Naive thymus-derived CD4-positive, alpha-beta T cell (primary cell): ENCODE measurements around the gene L3MBTL3. TPM values are rescaled to one million over a fixed set of nuclear protein-coding genes. Genes with fewer than 3 reads are reported as not detected.

ENCODE experiments used
- ATAC-seq: fragments of 150-1000 bp; cut with Tn5 transposase; 2 replicates; pipeline ENCODE4 v1.10.0; 2021; ENCODE audit warnings: mild to moderate bottlenecking, moderate library complexity
- CTCF ChIA-PET: fragments of 350-600 bp; sonication (Branson Sonifier 250); formaldehyde crosslinking; loops from one replicate; lab custom pipeline; 2021; ENCODE audit warnings: antibody characterized with exemption; lab: Charles Lee
- POLR2A ChIA-PET: fragments of 350-600 bp; sonication (Branson Sonifier 250); formaldehyde crosslinking; loops from one replicate; lab custom pipeline; 2021; ENCODE audit warnings: antibody characterized with exemption, inconsistent platforms; lab: Charles Lee
- DNase-seq, 9 donors: peaks; one replicate each; pipeline versions ENCODE4 v3.0.0 to v3.0.0-alpha.2; 2020 to 2022; ENCODE audit warnings: mixed read lengths in 1 of 9
- H3K27ac ChIP-seq: one replicate; pipeline ENCODE4 v1.7.0; 2013; ENCODE audit warnings: mild to moderate bottlenecking, low read depth, low read length, moderate library complexity
- H3K27me3 ChIP-seq, 2 donors: one replicate each; pipeline ENCODE4 v1.7.0; 2013; ENCODE audit warnings: low read length in 2 of 2, mild to moderate bottlenecking in 2 of 2, moderate library complexity in 2 of 2; ENCODE audit not compliant: control insufficient read depth in 2 of 2, insufficient read depth in 2 of 2
- H3K36me3 ChIP-seq, 3 experiments: 1 replicate in 2 of 3; 2 replicates in 1 of 3; pipeline ENCODE4 v1.7.0; 2013; ENCODE audit warnings: low read length in 3 of 3, mild to moderate bottlenecking in 3 of 3, moderate library complexity in 1 of 3; ENCODE audit not compliant: insufficient read depth in 3 of 3, control insufficient read depth in 2 of 3
- H3K4me1 ChIP-seq, 2 donors: one replicate each; pipeline ENCODE4 v1.7.0; 2013; ENCODE audit warnings: low read length in 2 of 2, mild to moderate bottlenecking in 2 of 2, moderate library complexity in 1 of 2; ENCODE audit not compliant: control insufficient read depth in 2 of 2, insufficient read depth in 2 of 2
- H3K4me3 ChIP-seq: 2 replicates; pipeline ENCODE4 v1.7.0; 2013; ENCODE audit warnings: mild to moderate bottlenecking, low read length
- H3K9me3 ChIP-seq, 3 experiments: 1 replicate in 2 of 3; 2 replicates in 1 of 3; pipeline ENCODE4 v1.7.0; 2013; ENCODE audit warnings: low read length in 3 of 3; ENCODE audit not compliant: control insufficient read depth in 2 of 3
- H3K27ac Mint-ChIP-seq, 9 donors: one replicate each; pipeline ENCODE4 v1.8.0; 2020 to 2022; ENCODE audit warnings: mixed read lengths in 9 of 9, mild to moderate bottlenecking in 8 of 9, moderate library complexity in 5 of 9, inconsistent platforms in 2 of 9
- H3K27me3 Mint-ChIP-seq, 5 donors: one replicate each; pipeline ENCODE4 v1.8.0; 2021 to 2022; ENCODE audit warnings: mixed read lengths in 5 of 5, mild to moderate bottlenecking in 1 of 5
- H3K36me3 Mint-ChIP-seq, 5 donors: one replicate each; pipeline ENCODE4 v1.8.0; 2020 to 2022; ENCODE audit warnings: mixed read lengths in 5 of 5, mild to moderate bottlenecking in 3 of 5, inconsistent platforms in 1 of 5
- H3K4me1 Mint-ChIP-seq, 7 donors: one replicate each; pipeline ENCODE4 v1.8.0; 2020 to 2022; ENCODE audit warnings: mixed read lengths in 7 of 7, mild to moderate bottlenecking in 3 of 7, inconsistent platforms in 1 of 7
- H3K4me3 Mint-ChIP-seq, 10 donors: one replicate each; pipeline ENCODE4 v1.8.0; 2020 to 2022; ENCODE audit warnings: mild to moderate bottlenecking in 10 of 10, mixed read lengths in 10 of 10, moderate library complexity in 6 of 10, inconsistent platforms in 2 of 10
- H3K9me3 Mint-ChIP-seq, 11 donors: one replicate each; pipeline ENCODE4 v1.8.0; 2020 to 2022; ENCODE audit warnings: mixed read lengths in 11 of 11, mild to moderate bottlenecking in 4 of 11, inconsistent platforms in 1 of 11, moderate library complexity in 1 of 11
- intact Hi-C, 2 donors: fragments of 100-400 bp; cut with micrococcal nuclease; formaldehyde crosslinking; loops; one replicate each; pipeline ENCODE4 v1.15.1; 2023
- polyA plus RNA-seq, 2 donors: library from polyadenylated mRNA; unstranded; fragments of 300-500 nt; fragmentation: Illumina TruSeq; gene quantifications; one replicate each; pipeline ENCODE4 v1.2.3, GENCODE V29; 2021
- total RNA-seq, 6 experiments: library from RNA in 5 of 6; stranded (reverse) in 5 of 6; gene quantifications; 1 replicate in 5 of 6; 2 replicates in 1 of 6; pipeline ENCODE4 v1.2.3 and lab custom pipeline; 2021 to 2026

The L3MBTL3 gene
- total and polyA plus RNA-seq, 7 experiments from 2014 or later, result 4.8 to 47.5 (median 29.2) TPM

DNA sequence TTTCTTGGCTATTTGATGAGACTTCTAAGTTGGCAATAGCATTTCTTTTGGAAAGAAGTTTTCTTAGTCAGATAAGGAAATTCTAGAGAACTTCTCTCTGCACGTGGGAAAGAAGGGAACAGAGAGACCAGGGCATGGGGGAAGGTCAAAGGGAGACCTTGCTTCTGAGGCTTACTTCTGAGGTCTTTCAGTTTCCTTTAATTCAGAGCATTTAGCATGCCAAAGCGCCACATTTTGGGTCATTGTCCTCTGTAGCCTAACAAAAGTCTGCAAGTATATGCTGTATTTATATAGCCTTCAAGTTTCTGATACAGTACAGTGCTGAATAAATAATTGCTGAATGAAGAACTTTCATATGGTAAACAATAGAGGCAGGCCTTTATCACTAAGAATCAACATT lies 108.8 kb downstream of the L3MBTL3 start:
- no peaks in the 10 kb centered on the region for H3K27me3 ChIP-seq
- DNase-seq, result no peak
- Mint-ChIP-seq H3K27me3 (no peaks in the 10 kb centered on the region), H3K4me1 (peaks cover 32 to 83% (median 60%) of the 10 kb centered on the region in 7 donors), H3K36me3 (peaks cover 0 to 41% (median 20%) of the 10 kb centered on the region in 5 donors), H3K9me3 (peaks cover 0 to 8% (median 0%) of the 10 kb centered on the region in 11 donors), H3K4me3 (peak overlapping the region in 3 of 10 donors; percentile 19 to 62 (median 24)), H3K27ac (peak overlapping the region in 7 of 9 donors; percentile 16 to 69 (median 33))
- H3K4me3 ChIP-seq, result no peak overlapping the region
- no peaks in the 10 kb centered on the region for H3K36me3 ChIP-seq
- H3K27ac ChIP-seq, result no peak overlapping the region
- no peaks in the 10 kb centered on the region for H3K9me3 ChIP-seq
- ChIA-PET CTCF (no interaction called here), POLR2A (no interaction called here)
- ATAC-seq, result no peak
- peaks cover 15 to 27% of the 10 kb centered on the region in 2 donors for H3K4me1 ChIP-seq
- intact Hi-C loops, result loop anchor here in 1 of 2 donors (2.0 kb wide), 1 partner anchor 20 kb away; no protein-coding TSS in a partner anchor

DNA sequence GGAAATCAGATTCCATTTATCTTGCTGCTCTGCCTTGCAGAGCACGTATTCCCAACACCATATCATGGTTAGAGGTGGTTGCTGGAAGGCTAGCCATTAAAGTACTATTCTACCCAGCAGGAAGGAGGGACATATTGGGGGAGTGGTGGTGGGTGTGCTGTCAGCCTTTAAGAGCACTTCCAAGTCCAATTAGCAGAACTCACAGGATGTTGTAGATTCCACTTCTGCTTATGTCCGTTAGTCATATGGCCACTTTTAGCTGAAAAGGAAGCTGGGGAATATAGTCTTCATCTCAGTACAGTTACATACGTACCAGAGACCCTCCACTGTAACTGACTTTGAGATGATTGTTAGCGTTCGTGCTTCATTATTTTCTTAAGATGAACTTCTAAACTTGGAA lies 109.9 kb downstream of the L3MBTL3 start:
- Histone ChIP-seq H3K27ac (no peak overlapping the region), H3K4me1 (peaks cover 24 to 32% of the 10 kb centered on the region in 2 donors), H3K4me3 (no peak overlapping the region), H3K27me3 (no peaks in the 10 kb centered on the region), H3K9me3 (no peaks in the 10 kb centered on the region), H3K36me3 (no peaks in the 10 kb centered on the region)
- ChIA-PET CTCF (no interaction called here), POLR2A (interaction anchor here (0.6 kb wide), 2 partner anchors 28 to 856 kb away, joined by 3 to 4 read pairs; no protein-coding TSS in a partner anchor)
- DNase-seq, result no peak
- peak overlapping the region in 5 of 9 donors; percentile 5 to 81 (median 63) for H3K27ac Mint-ChIP-seq
- peaks cover 40 to 85% (median 71%) of the 10 kb centered on the region in 7 donors for H3K4me1 Mint-ChIP-seq
- peak overlapping the region in 2 of 10 donors; percentile 5 to 7 for H3K4me3 Mint-ChIP-seq
- H3K27me3 Mint-ChIP-seq, result no peaks in the 10 kb centered on the region
- ATAC-seq, result no peak
- H3K9me3 Mint-ChIP-seq, result peaks cover 0 to 8% (median 0%) of the 10 kb centered on the region in 11 donors
- peaks cover 0 to 41% (median 13%) of the 10 kb centered on the region in 5 donors for H3K36me3 Mint-ChIP-seq
- intact Hi-C loops, result no loop called here

- peaks cover 0 to 46% (median 14%) of the 10 kb centered on the region in 5 donors for H3K36me3 Mint-ChIP-seq
- intact Hi-C loops, result loop anchor here (5.0 to 10.0 kb wide), 11 partner anchors 52 to 1152 kb away; partner anchors contain the start of genes EPB41L2 (in 1 of the 2) and TMEM200A (in 1 of the 2)
- ATAC-seq (no peak), DNase-seq (no peak)
- H3K27ac Mint-ChIP-seq, result peak overlapping the region; percentile 56 to 98 (median 87)
- ChIA-PET CTCF (no interaction called here), POLR2A (interaction anchor here (0.7 kb wide), 1 partner anchor 66 kb away, joined by 3 read pairs; no protein-coding TSS in a partner anchor)
- no peaks in the 10 kb centered on the region for H3K36me3 ChIP-seq
- H3K27me3 ChIP-seq, result no peaks in the 10 kb centered on the region
- H3K27ac ChIP-seq, result no peak overlapping the region
- H3K27me3 Mint-ChIP-seq, result no peaks in the 10 kb centered on the region
- H3K4me1 ChIP-seq, result peaks cover 38 to 46% of the 10 kb centered on the region in 2 donors
- H3K4me3 Mint-ChIP-seq, result peak overlapping the region in 5 of 10 donors; percentile 6 to 68 (median 29)
- H3K9me3 Mint-ChIP-seq, result peaks cover 0 to 8% (median 0%) of the 10 kb centered on the region in 11 donors
- H3K4me1 Mint-ChIP-seq, result peaks cover 52 to 100% (median 86%) of the 10 kb centered on the region in 7 donors
- H3K9me3 ChIP-seq, result no peaks in the 10 kb centered on the region
- H3K4me3 ChIP-seq, result no peak overlapping the region
These were observed 111.4 kb downstream of the L3MBTL3 start for GRCh38 chr6:130129762-130130246.

DNA sequence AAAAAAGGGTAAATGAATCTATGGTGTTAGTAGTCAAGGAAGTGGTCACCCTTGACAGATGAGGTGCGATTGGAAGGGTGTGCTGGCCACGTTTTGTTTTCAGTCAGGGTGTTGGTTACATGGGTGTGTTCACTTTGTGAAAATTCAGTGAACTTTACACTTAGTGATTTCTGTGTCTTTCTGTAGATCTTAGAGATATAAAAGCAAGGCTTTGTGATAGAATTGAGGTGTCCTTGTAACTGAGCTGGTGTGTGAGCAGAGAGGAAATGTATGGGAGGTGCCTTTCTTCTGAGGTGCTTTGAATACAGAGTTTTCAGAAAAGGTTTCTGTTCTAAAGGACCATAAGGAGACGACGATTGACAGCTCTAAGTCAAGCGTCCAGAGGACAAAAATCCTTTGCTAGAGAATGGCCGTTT lies 113.9 kb downstream of the L3MBTL3 start:
- Histone ChIP-seq H3K36me3 (no peaks in the 10 kb centered on the region), H3K27me3 (no peaks in the 10 kb centered on the region), H3K27ac (peak overlapping the region; percentile 71), H3K4me1 (peaks cover 43 to 61% of the 10 kb centered on the region in 2 donors), H3K4me3 (peak overlapping the region; percentile 21), H3K9me3 (no peaks in the 10 kb centered on the region)
- ChIA-PET CTCF (interaction anchor here (0.6 to 1.2 kb wide), 4 partner anchors 22 to 1161 kb away, joined by 3 to 8 read pairs (median 4); no protein-coding TSS in a partner anchor), POLR2A (interaction anchor here (0.6 to 1.5 kb wide), 6 partner anchors 56 to 150 kb away, joined by 3 read pairs; partner anchors contain the start of gene SAMD3)
- peaks cover 59 to 100% (median 93%) of the 10 kb centered on the region in 7 donors for H3K4me1 Mint-ChIP-seq
- H3K27me3 Mint-ChIP-seq, result no peaks in the 10 kb centered on the region
- intact Hi-C loops, result loop anchor here (1.0 to 10.0 kb wide), 20 partner anchors 50 to 1150 kb away; partner anchors contain the start of genes EPB41L2 (in 1 of the 2) and TMEM200A (in 1 of the 2)
- ATAC-seq (peak; percentile 92), DNase-seq (peak in 8 of 9 donors; percentile 32 to 92 (median 84))
- peaks cover 0 to 13% (median 0%) of the 10 kb centered on the region in 11 donors for H3K9me3 Mint-ChIP-seq
- H3K4me3 Mint-ChIP-seq, result peak overlapping the region; percentile 51 to 81 (median 70)
- H3K27ac Mint-ChIP-seq, result peak overlapping the region; percentile 85 to 98 (median 93)
- peaks cover 0 to 44% (median 14%) of the 10 kb centered on the region in 5 donors for H3K36me3 Mint-ChIP-seq

GRCh38 chr6:130134582-130134981 lies 116.2 kb downstream of the L3MBTL3 start:
- peaks cover 74 to 100% (median 96%) of the 10 kb centered on the region in 7 donors for H3K4me1 Mint-ChIP-seq
- H3K27ac Mint-ChIP-seq, result peak overlapping the region; percentile 81 to 95 (median 91)
- intact Hi-C loops, result loop anchor here (1.0 to 10.0 kb wide), 14 partner anchors 14 to 1148 kb away; partner anchors contain the start of genes EPB41L2 (in 1 of the 2) and TMEM200A (in 1 of the 2)
- H3K36me3 Mint-ChIP-seq, result peaks cover 0 to 57% (median 20%) of the 10 kb centered on the region in 5 donors
- CTCF ChIA-PET, result interaction anchor here (0.8 to 1.4 kb wide), 9 partner anchors 11 to 148 kb away, joined by 3 to 13 read pairs (median 3); partner anchors contain the start of gene SAMD3
- Histone ChIP-seq H3K9me3 (no peaks in the 10 kb centered on the region), H3K4me3 (no peak overlapping the region), H3K36me3 (no peaks in the 10 kb centered on the region), H3K27me3 (no peaks in the 10 kb centered on the region), H3K4me1 (peaks cover 61 to 69% of the 10 kb centered on the region in 2 donors), H3K27ac (peak overlapping the region; percentile 71)
- H3K27me3 Mint-ChIP-seq, result no peaks in the 10 kb centered on the region
- ATAC-seq, result no peak
- POLR2A ChIA-PET, result interaction anchor here (0.6 to 1.0 kb wide), 5 partner anchors 11 to 386 kb away, joined by 3 to 8 read pairs (median 3); no protein-coding TSS in a partner anchor
- H3K9me3 Mint-ChIP-seq, result peaks cover 0 to 18% (median 0%) of the 10 kb centered on the region in 11 donors
- peak overlapping the region in 9 of 10 donors; percentile 14 to 72 (median 48) for H3K4me3 Mint-ChIP-seq
- DNase-seq, result peak in 5 of 9 donors; percentile 22 to 51 (median 37)

DNA sequence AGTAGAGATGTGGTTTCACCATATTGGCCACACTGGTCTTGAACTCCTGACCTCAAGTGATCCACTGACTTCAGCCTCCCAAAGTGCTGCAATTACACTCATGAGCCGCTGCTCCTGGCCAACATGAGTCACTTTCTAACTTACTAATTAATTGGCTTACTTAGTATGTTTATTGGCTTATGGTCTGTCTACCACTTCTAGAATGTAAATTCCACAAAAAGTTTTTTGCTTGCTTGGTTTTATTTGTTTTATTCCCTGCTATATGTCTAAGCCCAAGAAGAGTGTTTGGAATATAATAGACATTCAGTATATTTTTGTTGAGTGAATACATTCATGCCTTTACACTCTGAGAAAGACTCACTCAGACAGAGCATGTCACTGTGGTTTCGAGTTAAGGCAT lies 118.4 kb downstream of the L3MBTL3 start:
- Histone ChIP-seq H3K4me1 (peaks cover 50 to 63% of the 10 kb centered on the region in 2 donors), H3K36me3 (no peaks in the 10 kb centered on the region), H3K9me3 (no peaks in the 10 kb centered on the region), H3K4me3 (no peak overlapping the region), H3K27ac (no peak overlapping the region), H3K27me3 (no peaks in the 10 kb centered on the region)
- Mint-ChIP-seq H3K4me3 (peak overlapping the region in 3 of 10 donors; percentile 82 to 98 (median 85)), H3K9me3 (peaks cover 0 to 13% (median 0%) of the 10 kb centered on the region in 11 donors), H3K27me3 (no peaks in the 10 kb centered on the region), H3K27ac (peak overlapping the region in 7 of 9 donors; percentile 86 to 97 (median 94)), H3K4me1 (peaks cover 67 to 97% (median 93%) of the 10 kb centered on the region in 7 donors), H3K36me3 (peaks cover 0 to 59% (median 24%) of the 10 kb centered on the region in 5 donors)
- CTCF ChIA-PET, result interaction anchor here (1.0 to 1.3 kb wide), 2 partner anchors 15 to 1492 kb away, joined by 5 read pairs; no protein-coding TSS in a partner anchor
- intact Hi-C loops, result loop anchor here in 1 of 2 donors (10.0 kb wide), 3 partner anchors 378 to 928 kb away; partner anchors contain the start of gene EPB41L2
- ATAC-seq (no peak), DNase-seq (no peak)
- POLR2A ChIA-PET, result interaction anchor here (1.1 kb wide), 1 partner anchor 15 kb away, joined by 3 read pairs; no protein-coding TSS in a partner anchor
